Measurements from ENCODE around the gene DNAAF5.

DNAAF5 gene

DNA sequence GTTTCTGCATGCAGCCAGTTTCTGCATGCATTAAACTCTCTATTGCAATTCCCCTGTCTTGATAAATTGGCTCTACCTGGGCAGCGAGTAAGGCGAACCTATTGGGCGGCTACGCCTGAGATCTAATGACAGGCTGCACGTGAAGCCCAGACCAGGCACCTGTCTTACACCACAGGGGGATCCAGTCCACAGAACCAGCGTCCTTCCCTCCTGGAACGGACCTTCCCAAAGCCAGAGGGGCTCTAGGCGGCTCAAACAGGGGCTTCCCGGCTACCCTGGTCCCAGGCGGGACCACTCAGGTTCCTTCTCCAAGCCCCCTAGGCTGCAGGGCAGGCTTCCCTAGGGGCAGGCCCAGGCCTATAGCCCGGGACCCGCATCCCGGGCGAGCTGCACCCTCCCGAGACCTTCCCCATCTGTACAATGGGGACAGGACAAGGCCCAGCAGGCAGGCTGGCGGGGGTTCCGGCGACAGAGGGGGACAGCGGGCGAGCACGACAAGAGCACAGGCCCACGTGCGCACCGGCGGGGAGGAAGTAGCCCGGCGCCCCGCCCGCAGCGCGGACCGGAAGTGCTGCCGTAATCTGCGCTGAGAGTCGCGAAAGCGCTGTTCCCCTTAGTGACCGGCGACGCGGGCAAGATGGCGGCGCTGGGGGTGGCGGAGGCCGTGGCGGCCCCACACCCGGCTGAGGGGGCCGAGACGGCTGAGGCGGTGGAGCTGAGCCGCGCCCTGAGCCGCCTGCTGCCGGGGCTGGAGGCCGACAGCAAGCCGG, at the start of gene DNAAF5:
Gene DNAAF5, plus strand, starts transcription at position 616 of the 770 bp plus-strand sequence. Its CDS starts 22 bp downstream, at position 638.
- DNase-seq = no peak

DNA sequence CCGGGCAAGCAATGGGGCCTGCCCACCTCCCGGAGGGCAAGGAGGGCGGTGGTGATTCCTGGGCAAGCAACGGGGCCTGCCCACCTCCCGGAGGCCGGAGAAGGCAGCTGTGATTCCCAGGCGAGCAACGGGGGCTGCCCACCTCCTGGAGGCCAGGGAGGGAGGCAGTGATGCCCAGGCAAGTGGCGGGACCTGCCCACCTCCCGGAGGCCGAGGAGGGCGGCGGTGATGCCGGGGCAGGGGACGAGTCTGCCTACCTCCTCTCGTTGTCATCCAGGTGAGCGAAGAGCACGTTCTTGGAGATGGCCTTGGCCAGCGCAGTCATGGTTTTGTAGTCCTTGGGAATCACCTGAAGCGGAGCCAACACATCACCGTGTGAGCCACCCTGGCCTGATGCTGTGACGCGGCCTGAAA, 49.5 kb upstream of the DNAAF5 start:
- DNase-seq = no peak

DNA sequence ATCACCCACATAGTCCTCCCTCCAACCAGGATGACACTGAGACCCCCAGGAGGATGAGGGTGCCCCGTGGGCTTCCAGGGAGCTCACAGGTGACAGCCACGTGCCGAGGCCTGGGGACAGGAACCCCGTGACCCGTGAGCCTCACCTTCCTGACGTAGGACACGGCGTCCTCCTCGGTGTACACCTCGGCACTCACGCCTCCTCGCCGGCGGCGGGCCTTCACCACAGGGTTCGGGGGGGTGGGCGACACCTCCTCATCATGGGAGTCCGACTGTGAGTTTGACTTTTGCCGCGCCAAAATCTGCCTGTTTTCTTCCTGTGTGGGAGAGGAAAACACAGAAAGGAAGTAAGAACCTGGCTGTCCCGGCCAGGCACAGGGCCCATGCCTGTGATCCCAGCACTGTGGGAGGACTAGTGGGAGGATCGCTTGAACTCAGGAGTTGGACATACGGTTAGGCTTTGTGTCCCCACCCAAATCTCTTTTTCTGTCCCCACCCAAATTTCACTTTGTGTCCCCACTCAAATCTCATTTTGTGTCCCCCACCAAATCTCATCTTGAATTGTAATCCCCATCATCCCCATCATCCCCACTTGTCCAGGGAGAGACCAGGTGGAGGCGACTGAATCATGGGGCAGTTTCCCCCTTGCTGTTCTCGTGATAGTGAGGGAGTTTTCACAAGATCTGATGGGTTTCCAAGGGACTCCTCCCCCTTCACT, 45.9 kb upstream of the DNAAF5 start:
- DNase-seq = no peak

DNA sequence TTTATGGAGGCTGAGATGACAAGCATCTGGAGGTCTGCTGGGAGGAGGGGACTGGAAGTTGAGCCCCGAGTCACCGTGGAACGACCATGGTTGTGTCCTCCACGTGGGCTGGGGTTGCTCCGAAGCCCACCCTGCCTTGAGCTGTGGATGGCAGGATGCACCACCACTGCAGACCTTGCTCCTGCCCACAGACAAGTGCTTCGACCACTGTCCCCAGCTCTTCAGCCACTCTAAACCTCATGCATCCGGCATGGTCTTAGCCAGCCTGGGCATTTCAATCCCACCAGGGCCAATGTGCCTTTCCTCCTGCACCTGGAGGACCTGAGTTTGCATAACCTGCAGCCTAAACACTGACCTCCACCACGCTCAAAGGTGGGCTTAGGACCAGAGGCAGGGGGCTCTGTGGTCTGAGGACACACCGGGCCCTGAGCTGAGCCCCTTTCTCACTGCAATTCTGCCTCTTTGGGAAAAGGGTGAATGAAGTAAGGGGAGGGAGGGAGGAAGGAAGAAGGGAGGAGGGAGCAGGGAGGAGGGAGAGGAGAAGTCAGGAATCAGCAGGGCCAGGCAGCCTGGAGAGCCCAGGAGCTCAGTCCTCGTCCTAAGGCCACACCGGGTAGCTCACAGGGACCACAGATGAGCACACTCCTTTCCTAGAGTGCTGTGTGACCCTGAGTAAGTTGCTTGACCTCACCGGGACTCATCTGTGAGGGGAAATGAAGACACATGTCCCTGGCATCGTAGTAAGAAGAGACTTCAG, 44.8 kb upstream of the DNAAF5 start:
- no peak for DNase-seq

DNA sequence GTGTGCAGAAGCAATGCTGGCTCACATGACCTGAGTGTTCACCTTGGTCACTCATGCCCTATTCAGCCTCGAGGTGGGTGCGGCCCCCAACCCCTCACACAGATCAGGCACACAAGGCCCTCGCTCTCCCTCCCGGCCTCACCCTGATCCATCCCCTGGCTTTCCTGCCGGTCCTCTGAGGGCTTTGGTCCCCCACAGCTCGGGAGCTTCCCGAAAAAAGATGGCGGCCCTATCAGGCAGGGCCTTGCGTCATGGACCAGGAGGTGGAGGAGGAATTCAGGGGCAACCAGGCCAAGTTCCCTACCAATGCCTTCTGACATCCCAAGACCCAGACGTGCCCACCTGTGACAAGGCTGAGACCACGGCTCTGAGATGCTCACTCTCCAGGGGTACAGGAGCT, 43.7 kb upstream of the DNAAF5 start:
- DNase-seq = no peak

DNA sequence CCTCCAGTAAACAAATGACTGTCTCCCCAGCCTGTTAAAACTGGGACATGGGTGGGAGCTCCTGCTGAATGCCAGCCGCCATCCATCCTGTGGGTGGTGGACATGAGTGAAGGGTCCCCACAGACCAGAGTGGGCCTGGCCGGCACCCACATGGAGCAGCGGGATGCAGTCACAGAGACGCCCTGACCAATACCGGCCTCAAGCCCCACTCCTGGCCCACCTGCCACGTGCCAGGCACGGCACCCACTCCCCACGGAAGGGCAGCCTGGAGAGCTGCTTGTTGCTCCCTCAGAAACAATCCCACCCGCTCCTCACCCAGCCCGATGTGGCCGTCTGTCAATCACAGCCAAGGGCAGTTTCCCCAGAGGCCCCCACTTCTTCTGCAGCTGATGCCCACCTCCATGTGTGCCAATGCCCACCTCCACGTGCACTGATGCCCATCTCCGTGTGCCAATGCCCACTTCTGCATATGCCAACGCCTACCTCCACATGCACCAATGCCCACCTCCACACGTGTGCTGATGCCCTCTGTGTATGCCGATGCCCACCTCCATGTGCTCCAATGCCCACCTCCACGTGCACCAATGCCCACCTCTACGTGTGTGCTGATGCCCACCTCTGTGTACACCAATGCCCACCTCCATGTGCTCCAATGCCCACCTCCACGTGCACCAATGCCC, 42.8 kb upstream of the DNAAF5 start:
- DNase-seq = no peak

DNA sequence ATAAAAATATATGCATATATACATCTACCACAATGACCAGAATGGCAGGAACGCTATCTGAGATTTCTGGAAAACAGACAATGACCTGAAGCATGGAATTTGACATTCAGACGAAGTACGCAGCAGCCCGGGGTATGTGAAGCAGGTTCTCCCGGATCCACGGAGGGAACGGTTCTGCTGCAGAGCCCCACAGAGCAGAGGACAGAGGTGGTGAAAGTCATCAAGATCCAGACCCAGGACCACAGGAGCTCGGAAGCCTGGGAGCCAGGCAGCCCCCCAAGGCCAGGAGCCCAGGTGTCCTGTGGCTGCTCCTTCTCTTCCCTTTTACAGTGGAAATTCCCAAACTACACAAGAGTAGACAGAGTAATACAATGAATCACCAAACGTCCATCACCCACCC, 42.1 kb upstream of the DNAAF5 start:
- DNase-seq = no peak

DNA sequence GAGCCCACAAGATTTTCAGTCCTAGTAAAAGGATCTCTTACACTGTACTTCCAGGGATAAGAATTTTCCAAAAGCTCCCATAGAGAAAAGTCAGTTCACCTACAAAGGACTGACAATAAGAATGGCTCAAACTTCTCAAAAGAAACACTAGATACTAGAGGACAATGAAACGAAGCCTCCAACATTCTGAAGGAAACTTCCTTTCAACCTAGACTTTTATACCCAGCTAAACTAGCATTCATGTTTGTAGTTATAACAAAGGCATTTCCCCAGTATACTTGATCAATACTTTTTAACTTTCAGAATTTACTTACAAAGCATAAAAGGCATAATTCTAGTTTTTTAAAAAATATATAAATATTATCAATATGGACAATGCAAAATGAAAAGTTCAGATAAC, 41.0 kb upstream of the DNAAF5 start:
- no peak for DNase-seq

DNA sequence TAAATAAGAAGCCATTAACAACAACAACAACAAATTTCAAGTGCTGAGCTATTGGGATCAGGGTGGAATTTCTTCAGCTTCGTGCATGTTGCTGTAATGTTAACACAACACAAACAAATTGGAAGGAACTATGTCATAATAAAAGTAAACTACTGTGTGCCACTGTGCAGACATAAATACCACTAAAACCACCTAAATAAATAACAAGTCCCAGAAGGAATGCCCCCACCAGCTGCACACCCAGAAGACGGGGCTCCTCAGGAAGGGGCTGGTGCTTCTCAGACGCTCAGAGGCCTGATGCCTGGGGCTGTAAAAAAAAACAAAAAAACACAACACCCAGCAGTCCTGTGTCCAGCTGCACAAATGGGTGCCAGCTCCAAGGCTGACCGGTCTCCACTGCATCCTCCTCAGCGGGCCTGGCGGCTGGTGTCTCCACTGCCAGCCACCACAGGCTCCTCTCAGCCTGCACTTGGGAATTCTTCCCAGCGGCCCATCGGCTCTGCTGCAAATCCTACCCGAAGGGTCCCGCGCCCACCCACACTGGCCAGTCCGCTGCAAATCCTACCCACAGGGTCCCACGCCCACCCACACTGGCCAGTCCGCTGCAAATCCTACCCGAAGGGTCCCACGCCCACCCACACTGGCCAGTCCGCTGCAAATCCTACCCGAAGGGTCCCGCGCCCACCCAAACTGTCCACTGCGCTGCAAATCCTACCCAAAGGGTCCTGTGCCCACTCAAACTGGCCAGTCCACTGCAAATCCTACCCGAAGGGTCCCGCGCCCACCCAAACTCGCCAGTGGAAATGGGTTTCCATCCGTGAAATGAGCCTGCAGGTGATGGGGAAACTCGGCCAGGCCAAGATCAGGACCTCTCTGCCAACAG, 35.8 kb upstream of the DNAAF5 start:
- DNase-seq = no peak

DNA sequence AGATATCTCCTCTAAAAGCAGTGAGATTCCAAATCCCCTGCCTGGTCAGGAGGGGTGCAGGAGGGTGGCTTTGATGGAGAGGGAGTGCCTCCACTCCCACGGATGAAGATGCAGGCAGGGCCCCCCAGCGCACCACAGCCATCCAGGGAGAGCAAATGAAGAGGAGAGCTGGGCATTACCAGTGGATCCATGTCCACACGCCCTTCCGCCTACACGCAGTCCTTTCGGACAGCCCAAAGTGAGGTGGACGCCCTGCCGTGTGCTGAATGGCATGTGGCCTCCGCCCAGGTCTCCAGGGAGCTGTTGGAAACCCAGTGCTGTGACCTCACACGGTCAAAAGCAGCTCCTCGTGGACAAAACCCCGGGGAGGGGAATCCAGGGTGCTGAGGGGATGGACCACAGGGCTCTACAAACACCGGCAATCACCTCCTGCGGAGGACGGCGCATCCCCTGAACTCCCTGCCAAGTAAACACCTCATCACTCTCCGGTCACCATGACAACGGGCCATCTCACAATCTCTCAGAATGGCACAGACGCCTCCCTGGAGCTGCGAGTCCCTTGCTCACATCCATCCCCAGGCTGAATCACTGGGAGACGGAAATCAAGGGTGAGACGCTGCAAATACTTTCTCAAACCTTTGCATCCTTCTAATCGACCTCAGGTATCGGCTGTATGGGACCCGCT, 35.0 kb upstream of the DNAAF5 start:
- DNase-seq = no peak

DNA sequence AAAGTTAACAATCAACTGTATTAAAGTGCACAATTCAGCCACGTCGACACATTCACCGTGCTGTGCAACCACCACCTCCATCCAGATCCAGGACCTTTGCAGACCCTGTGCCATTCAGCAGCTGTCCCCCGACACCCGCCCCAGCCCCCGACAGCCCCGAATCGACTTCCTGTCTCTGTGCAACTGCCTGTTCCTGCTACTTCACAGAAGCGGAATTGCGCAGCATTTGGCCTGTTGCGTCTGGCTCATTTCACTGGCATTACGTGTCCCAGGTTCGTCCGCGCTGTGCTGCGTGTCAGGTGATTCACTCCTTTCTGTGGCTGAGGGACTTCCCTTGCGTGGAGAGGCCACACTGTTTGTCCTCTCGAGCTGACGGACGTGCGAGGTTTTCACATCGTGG, 33.2 kb upstream of the DNAAF5 start:
- DNase-seq = no peak

DNA sequence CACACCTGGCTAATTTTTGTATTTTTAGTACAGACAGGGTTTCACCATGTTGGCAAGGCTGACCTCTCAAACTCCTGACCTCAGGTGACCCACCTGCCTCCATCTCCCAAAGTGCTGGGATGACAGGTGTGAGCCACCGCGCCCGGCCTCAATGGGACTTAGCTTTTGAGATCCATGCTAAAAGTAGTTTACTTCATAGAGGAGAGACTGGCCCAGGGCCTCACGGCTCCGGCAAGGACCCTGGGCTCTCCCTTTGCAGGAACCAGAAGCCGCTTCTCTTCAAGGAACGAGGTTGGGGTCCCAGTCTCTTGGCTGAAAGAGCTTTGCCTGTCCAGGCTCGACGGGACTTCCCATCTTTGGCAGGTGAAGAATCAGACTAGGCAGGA, 30.1 kb upstream of the DNAAF5 start:
- DNase-seq = no peak

DNA sequence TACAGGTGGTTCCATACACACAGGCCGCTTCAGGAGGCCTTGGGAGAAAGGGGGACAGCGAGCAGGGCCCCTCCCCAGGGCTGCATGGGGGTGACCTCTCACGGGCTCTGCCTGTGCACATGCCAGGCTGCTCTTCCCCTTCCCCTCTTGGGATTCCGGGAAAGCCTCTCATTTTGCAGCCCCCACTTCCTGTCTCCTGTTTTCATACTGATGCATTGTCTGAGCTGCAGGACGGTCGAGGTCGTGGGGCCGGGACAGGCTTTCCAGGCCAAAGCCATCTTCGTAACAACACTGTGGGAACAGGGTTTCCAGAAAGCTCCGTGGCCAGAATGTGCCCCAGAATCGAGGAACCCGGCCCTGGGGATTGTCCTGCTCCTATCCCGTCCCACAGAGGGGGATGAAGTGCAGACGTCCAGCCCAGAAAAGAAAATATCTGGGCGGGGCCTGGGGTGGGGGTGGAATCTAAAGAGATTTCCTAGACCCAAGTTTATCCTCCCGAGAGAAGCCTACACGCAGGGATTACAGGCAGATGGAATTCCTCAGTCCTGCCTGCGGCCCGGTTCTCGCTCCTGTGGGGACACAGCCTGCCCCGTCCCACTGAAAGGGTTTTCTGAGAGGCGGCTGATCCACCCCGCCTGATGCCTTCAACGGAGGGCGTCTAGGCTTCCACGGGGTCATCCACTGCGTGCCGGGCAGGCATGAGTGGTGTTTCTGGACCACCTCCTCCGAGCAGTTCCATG, 29.5 kb upstream of the DNAAF5 start:
- DNase-seq = no peak

DNA sequence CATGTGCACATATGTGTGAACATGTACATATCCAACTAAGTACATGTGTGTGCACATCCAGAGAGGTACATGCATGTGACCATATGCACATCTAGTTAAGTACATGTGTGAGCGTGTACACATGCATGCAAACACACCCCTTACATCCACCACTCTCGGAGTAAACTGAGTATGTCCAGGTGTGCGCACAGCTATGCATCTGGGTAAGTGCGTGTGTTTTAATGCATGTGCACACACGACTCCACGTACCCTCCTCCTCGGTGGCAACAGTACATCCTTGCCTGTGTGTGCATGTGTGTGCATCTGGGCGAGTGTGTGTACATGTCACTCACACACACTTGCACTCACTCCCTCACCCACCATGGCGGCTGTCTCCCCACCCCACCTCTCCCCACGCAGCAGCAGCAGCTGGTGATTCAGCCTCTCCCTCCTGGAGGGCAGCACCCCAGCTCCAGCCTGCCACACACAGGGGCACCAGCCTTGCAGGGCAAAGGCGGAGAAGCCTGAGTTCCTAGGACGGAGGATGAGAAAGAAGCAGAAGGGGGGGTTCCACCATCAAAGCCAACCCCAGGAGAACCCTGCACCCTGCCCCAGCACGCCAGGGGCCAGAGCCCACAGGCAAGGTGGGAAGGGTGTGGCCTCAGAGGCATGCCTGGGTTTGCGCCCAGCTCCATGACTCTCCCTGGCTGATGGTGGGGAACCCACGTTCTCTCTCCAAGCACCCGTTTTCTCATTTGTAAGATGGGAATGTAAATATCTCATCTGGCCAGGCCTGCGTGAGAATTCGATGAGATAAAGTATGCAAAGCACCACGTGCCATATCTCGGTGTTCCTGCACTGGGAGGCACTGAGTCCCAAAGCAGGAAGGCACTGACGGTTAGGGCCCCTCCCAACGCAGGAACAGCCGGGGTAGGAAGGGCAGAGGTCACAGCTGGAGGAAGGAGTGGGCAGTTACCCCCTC, 27.7 kb upstream of the DNAAF5 start:
- DNase-seq = no peak

DNA sequence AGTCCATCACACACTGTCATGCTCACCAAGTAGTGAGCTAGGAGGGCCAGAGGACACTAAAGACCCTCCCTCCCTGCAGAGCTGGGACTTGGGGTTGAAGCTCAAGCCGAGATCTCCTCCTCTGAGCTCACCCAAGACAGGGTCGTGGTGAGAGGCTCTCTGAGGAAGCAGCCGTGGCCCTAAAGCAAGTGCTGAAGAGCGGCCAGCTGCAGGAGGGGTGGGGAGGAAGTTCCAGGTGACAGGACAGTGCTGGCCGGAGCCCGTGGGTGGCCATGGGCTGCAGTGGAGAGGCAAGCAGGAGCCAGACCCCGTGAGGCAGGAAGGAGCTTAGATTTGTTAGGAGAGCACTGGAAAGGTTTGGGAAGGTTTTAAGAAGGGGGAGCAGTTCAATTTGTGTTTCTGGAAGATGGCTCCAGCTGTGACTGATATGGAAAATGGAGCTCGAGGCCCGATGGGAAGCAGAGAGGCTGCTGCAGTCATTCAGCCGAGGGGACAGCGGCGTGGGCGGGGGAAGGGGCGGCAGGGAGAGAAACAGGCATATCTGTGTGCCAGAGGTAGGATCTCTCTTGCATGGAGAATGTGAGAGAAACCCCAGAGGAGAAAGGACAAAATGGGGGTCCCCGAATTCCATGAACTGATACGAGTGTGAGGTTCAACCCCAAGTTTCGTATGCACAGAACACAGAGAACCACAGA, 26.9 kb upstream of the DNAAF5 start:
- DNase-seq = no peak

DNA sequence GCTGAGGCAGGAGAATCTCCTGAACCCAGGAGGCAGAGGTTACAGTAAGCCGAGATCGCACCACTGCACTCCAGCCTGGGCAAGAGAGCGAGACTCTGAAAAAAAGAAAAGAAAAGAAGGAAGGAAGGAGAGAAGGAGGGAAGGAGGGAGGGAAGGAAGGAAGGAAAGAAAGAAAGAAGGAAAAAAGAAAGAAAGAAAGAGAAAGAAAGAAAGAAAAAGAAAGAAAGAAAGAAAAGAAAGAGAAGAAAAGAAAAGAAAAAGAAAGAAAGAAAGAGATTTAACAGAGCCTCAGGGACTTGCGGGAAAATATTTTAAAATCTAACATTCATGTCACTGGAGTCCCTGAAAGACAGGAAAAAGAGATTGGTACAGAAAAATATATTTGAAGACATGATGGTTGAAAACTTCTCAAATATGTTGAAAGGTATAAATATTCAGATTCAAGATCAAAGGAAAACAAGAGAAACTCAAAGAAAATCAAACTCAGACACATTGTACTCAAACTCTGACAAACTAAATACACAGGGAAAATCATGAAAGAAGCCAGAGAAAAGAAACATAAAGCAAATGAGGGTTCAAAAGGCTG, 25.3 kb upstream of the DNAAF5 start:
- DNase-seq = no peak

DNA sequence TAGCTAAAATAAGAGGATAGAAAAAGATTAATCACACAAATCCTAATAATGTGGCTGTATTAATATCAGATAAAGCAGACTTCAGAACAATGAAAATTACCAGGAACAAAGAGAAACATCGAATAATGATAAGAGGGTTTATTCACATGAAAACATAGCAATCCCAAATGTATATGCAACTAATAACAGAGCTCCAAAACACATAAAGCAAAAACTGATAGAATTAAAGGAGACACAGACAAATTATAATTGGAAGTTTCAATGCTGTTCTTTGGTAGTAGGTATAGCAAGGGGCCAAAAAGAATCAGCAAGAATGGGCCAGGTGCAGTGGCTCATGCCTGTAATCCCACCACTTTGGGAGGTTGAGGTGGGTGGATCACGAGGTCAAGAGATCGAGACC, 23.4 kb upstream of the DNAAF5 start:
- DNase-seq = no peak

DNA sequence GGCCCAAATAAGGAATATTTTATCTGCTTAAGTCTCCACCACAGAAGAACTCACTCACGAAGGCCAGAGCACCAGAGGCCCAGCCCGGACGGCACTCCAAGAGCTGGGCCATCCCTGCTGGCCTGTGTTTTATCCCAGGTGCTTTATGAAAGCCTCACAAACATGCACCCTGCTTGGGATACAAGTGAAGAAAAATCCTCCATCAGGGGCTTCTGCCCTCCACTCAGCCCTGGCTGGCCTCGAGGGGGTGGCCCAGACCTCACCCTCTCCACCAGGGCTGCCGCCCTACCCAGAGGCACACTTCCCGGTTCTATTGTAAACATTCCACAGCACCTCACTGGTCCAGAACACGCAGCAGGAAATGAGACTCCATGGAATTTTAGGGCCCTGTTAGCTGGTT, 19.8 kb upstream of the DNAAF5 start:
- no peak for DNase-seq
